Measurements from ENCODE around the gene KRT27.

The KRT27 gene

DNA sequence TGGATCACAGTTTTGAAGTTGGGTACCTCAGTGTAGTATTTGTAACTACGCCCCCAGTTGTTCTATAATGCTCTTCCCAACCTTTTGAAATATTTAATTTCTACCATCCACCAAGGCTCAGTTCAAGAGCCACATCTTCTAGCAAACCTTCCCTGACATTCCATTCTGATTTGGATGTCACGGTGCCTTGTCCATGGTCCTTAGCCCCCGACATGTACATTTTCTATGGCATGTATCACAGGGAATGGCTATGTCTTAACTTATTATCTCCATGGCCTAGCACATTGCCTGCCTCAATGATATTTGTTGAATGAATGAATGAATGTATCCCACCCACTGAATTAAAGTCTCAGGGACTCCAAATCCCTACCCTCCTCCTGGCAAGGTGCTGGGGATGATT, 23.8 kb upstream of the KRT27 start:
- no peak for DNase-seq

GRCh38 chr17:40803617-40804082, 21.3 kb upstream of the KRT27 start:
- DNase-seq, result peak; percentile 72

- no peak for DNase-seq
These were observed 18.8 kb upstream of the KRT27 start for GRCh38 chr17:40801157-40801556.

DNA sequence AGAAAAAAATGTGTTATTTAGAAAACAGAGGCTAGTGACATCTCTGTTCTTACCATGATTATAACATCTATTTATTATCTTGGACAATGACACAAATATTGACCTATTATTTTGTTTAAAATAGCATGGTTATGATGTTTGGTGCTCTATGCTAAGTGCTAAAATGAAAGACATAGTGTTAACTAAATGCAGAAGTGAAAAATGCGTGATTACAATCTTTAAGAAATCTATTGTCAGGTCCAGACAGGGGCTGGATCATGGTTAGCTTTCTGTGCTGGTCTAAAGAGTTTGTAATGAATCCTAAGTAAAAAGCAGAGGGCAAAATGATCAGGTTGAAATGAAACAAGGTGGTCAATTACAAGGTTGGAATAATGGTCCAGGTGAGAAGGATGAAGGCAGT, 18.0 kb upstream of the KRT27 start:
- no peak for DNase-seq

DNA sequence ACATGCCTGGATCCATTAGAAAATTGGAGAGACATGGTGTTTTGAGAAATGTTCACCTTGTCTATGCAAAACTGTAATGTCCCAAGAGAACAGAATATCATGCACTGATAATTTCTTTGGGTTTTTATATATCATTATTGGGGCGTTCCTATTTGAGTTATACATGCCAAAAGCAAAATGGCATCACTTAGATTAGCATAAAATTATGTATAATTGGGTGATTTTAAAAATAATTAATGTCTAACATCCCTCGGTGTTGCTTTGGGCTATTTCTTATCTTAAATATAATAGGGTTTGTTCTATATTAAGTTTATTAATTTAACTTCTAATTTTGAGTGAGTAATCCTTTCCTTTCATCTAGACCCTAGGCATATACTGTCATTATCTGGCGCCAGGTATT, 17.5 kb upstream of the KRT27 start, which contains the start of gene KRT28:
KRT28 (minus strand) TSS at position 101 of the 400 bp plus-strand sequence; CDS start at position 35, 66 bp downstream.
- DNase-seq, result no peak

- no peak for DNase-seq
These were observed 14.5 kb upstream of the KRT27 start for GRCh38 chr17:40796846-40797245.

DNA sequence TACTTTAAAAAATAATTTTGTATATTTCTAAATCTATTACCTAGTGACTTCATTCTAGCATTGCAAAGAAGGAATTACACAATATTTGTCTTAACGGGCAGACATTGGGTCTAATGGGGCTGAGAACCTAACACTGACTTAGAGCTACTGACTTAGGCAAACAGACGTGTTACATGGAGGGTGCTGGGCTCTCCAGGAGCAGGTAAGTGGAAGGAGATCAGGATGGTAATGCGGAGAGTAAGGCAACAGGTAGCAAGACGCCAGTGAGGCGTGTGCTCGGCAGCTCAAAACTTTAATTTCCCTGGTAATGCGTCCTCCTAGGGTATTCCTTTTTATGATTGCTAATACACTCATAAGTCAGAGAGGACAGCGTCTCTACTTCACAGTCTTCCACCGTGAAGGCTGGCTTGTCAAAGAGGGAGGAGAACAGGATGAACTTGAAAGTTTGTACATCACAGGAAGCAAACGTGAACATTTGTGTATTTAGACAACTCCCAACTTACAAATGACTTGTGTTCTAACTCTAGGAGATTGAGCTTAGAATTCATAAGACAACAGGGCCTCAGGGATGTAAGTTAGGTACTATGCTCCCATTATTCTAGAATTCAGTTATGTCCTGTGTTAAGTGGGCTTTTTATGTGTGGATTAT, 12.8 kb upstream of the KRT27 start:
- DNase-seq, result no peak

DNA sequence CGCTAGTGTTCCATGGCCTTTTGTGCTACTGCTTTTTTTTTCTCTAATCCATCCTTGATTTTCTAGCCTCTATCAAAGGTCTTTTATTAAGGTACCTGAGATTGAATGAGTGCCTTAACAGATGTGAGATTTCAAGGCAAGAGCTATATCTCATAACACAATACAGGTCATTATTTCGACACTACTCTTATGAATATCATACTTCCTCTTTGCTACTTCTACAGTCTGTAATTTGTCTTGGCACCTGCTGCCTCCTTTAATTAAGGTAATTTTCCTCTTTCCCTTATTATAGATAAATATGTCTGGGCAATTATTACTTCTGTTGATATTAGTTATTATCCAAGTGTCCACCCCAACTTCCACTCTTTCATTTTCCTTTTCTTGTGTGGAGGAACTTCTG, 12.1 kb upstream of the KRT27 start:
- DNase-seq, result peak; percentile 7

DNA sequence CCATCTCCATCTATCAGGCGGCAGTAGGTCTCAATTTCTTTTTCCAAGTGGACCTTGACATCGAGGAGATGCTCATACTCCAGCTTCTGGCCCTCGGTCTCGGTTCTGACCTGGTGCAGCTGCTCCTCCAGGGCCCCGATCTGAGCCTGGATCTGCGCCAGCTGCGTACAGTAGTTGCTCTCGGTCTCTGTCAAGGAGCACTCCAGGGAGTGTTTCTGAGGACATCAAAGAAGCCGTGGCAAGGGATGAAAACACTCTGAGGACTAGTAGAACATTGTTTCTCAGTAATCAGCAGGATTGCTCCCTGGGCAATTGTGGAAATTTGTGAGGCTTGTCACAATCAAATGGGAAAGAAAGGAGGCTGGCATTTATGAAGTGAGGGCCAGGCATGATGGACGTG, 11.5 kb upstream of the KRT27 start:
- no peak for DNase-seq

GRCh38 chr17:40791787-40792436, 9.6 kb upstream of the KRT27 start:
- DNase-seq, result no peak

GRCh38 chr17:40791111-40791510, 8.8 kb upstream of the KRT27 start:
- no peak for DNase-seq

- DNase-seq, result no peak
These were observed 3.0 kb downstream of the KRT27 start for GRCh38 chr17:40779181-40779909.

GRCh38 chr17:40778461-40778860, 3.9 kb downstream of the KRT27 start:
- no peak for DNase-seq

DNA sequence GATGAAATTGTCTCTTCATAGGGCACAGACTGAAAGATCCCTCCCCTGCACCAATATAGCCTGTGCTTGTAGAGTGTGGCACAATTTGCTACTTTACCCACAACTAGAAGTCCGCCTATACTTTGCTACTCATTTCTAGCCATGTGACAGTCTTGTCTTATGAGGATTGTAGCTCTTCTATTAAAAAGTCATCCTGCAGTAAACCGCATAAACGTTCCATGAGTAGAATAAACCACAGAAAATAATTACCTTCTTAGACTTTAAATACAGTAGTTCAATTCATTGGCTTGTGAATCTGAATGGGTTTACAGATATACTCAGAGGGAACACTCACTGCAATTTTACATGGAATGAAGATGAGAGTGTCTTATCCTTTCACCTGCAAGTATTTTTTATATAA, 4.4 kb downstream of the KRT27 start:
- DNase-seq, result no peak

- no peak for DNase-seq
These were observed 4.9 kb downstream of the KRT27 start for GRCh38 chr17:40777459-40777858.

GRCh38 chr17:40775945-40776344, 6.4 kb downstream of the KRT27 start:
- no peak for DNase-seq

DNA sequence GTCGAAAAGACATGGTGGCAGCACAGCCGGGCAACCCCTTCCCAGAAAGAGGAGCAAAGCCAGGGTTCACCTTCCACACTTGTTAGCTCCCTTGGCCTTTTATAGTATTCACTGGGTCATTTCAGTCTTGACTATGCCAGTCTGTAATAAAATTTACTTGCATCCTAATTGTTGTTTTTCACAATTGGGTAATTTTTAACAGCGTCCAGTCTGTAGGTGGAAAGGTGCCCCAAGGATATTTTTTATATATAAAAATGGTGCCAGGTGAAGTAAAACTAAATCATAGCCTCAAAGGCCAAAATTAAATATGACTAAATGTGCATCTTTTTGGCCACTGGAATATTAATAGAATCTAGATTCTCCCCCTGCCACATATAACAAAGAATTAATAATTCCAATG, 10.2 kb downstream of the KRT27 start, which contains the start of gene KRT26:
KRT26 (minus strand) TSS at position 101 of the 400 bp plus-strand sequence; CDS start at position 13, 88 bp downstream.
- DNase-seq, result no peak

DNA sequence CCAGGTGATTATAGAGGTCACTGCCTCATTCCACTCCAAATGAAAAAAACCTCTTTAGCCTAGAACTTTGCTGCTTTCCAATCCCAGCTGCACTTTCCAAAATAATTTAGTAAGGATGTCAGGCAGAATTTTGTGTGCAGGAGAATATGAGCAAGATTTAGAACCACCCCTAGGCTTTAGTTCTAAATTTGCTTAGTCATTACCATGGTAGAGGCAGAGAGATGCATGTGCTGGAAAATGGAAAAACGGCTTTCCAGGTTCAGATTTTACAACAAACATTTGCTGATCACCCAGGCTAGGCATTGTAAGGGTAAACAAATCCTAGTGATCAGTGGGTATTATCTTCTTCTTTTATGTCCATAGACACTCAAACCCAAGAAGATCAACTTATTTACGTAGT, 16.7 kb downstream of the KRT27 start:
- DNase-seq, result no peak

DNA sequence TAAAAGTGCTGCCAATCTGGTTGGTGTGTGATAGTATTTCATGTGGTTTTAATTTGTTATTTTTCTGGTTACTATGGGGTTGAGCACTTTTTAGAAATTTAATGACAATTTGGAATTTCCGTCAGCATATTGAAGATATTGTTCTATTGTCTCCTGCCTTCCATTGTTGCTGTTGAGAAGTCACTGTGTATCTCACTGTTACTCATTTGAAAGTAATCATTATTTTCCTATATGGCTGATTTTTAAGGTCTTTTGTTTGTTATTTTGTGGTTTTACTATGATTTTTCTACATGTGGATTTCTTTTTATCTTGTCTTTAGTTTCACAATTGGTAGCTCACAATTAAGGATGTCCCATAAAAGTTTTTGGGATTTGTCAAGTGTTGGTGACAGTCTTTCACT, 18.6 kb downstream of the KRT27 start:
- no peak for DNase-seq

GRCh38 chr17:40760105-40761016, 22.0 kb downstream of the KRT27 start:
- DNase-seq, result no peak

DNA sequence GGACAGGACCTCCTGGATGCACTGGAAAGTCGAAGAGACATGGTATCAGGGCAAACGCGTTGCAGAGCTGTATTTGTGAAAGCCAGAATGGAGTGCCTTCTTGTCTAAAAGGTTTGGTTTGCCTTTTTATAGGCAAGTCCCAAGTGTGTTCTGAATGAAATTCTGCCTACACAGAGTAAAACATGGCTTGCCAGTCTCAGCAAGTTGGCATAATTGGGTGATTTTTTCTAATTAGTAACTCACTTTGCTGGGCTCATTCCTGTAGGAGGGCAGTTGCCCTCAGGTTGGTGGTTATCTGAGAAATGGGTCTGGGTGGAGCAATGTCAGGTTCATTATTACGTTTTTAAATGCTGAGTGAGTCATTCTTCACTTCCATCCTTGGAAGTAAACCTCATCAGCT, 27.1 kb downstream of the KRT27 start, which contains the start of gene KRT25:
KRT25 (minus strand) TSS at position 101 of the 400 bp plus-strand sequence; CDS start at position 41, 60 bp downstream.
- DNase-seq, result no peak

GRCh38 chr17:40753804-40754203, 28.5 kb downstream of the KRT27 start:
- no peak for DNase-seq

DNA sequence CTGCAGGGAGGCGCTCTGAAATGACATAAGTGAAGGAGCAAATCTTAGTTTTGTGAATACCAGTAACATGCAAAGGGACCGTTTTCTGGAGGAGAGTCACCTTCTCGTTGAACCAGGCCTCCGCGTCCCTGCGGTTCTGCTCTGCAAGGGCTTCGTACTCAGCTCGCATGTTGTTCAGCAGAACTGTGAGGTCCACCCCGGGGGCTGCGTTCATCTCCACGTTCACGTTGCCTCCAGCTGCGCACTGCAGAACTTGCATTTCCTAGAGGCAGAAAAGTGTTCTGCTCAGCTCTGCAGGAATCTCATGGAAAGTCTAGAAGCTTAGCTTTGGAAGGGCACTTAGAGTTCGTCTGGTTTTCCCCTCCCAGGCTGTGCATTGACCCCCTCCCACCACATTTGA, 31.3 kb downstream of the KRT27 start:
- no peak for DNase-seq

Measured in NCI-H1105 treated with DMSO at 0.1 percent for 48 hours (cell line).